HG03520 (cell line): ENCODE data around the gene NEDD1.

Experiments used
- ATAC-seq: cut with Tn5 transposase; IDR thresholded peaks from one replicate; pipeline ENCODE4 v1.9.1; 2021; ENCODE audit warnings: mild to moderate bottlenecking, moderate library complexity; ENCODE audit not compliant: unreplicated experiment

The NEDD1 gene

GRCh38 chr12:96906849-96907670 lies at the start of gene NEDD1:
TSS of gene NEDD1 (plus strand) at chr12:96907257. CDS start at chr12:96909760, 2,503 bp downstream.
- peak; percentile 89 for ATAC-seq

- no peak for ATAC-seq
These were observed 48.9 kb upstream of the NEDD1 start for GRCh38 chr12:96858162-96858561.

GRCh38 chr12:96861656-96862055 lies 45.4 kb upstream of the NEDD1 start:
- ATAC-seq: no peak

GRCh38 chr12:96862326-96862725 lies 44.7 kb upstream of the NEDD1 start:
- ATAC-seq: no peak

- ATAC-seq: no peak
These were observed 42.7 kb upstream of the NEDD1 start for GRCh38 chr12:96864335-96864734.

GRCh38 chr12:96866801-96867590 lies 40.1 kb upstream of the NEDD1 start:
- no peak for ATAC-seq

- no peak for ATAC-seq
These were observed 36.1 kb upstream of the NEDD1 start for GRCh38 chr12:96870946-96871345.

- ATAC-seq: no peak
These were observed 34.1 kb upstream of the NEDD1 start for GRCh38 chr12:96872961-96873360.

- no peak for ATAC-seq
These were observed 32.8 kb upstream of the NEDD1 start for GRCh38 chr12:96874211-96874610.

- ATAC-seq: no peak
These were observed 30.1 kb upstream of the NEDD1 start for GRCh38 chr12:96876966-96877365.

- ATAC-seq: no peak
These were observed 28.4 kb upstream of the NEDD1 start for GRCh38 chr12:96878704-96879103.

GRCh38 chr12:96879301-96879700 lies 27.8 kb upstream of the NEDD1 start:
- ATAC-seq: no peak

- no peak for ATAC-seq
These were observed 26.8 kb upstream of the NEDD1 start for GRCh38 chr12:96880220-96880619.

GRCh38 chr12:96881608-96882007 lies 25.4 kb upstream of the NEDD1 start:
- ATAC-seq: no peak

- no peak for ATAC-seq
These were observed 24.2 kb upstream of the NEDD1 start for GRCh38 chr12:96882862-96883261.

- ATAC-seq: no peak
These were observed 23.5 kb upstream of the NEDD1 start for GRCh38 chr12:96883571-96883970.

GRCh38 chr12:96886998-96887677 lies 19.9 kb upstream of the NEDD1 start:
- ATAC-seq: no peak

- ATAC-seq: no peak
These were observed 17.7 kb upstream of the NEDD1 start for GRCh38 chr12:96889273-96889933.

GRCh38 chr12:96890331-96890730 lies 16.7 kb upstream of the NEDD1 start:
- ATAC-seq: no peak

GRCh38 chr12:96892104-96892503 lies 15.0 kb upstream of the NEDD1 start:
- no peak for ATAC-seq

GRCh38 chr12:96897421-96897820 lies 9.6 kb upstream of the NEDD1 start:
- no peak for ATAC-seq
